K562 (cell line): Measurements from ENCODE around the gene DNAJC11. TPM values are rescaled to one million over a fixed set of nuclear protein-coding genes. Genes with fewer than 3 reads are reported as not detected.

Experiments used
- E2F5 ChIP-seq: sonication (generic); formaldehyde crosslinking; IDR thresholded peaks from 2 replicates; pipeline ENCODE4 v1.8.0; 2022; ENCODE audit warnings: mild to moderate bottlenecking, missing genetic modification reagents
- GTF2E2 ChIP-seq: fragments of 200-800 bp; sonication (Bioruptor generic); IDR thresholded peaks from 2 replicates; pipeline ENCODE4 v1.6.1; 2016; ENCODE audit warnings: missing genetic modification characterization, missing compliant biosample characterization
- HDGF ChIP-seq: fragments of 450-650 bp; IDR thresholded peaks from 2 replicates; pipeline ENCODE4 v1.6.1; 2016
- MAFK ChIP-seq: IDR thresholded peaks from 2 replicates; pipeline ENCODE4 v1.6.1; 2011; ENCODE audit warnings: low read length, improper control_type of control experiment
- NFE2L1 ChIP-seq: fragments of 450-650 bp; IDR thresholded peaks from 2 replicates; pipeline ENCODE4 v1.6.1; 2016; ENCODE audit warnings: missing genetic modification characterization, low read depth, mild to moderate bottlenecking, missing compliant biosample characterization, moderate library complexity, borderline replicate concordance
- PHB2 ChIP-seq: fragments of 450-650 bp; IDR thresholded peaks from 2 replicates; pipeline ENCODE4 v1.6.1; 2017; ENCODE audit warnings: low read depth
- SP2 ChIP-seq: IDR thresholded peaks from 2 replicates; pipeline ENCODE4 v1.6.1; 2011; ENCODE audit warnings: mild to moderate bottlenecking, low read depth, low read length, moderate library complexity; ENCODE audit not compliant: poor library complexity, severe bottlenecking; ENCODE audit errors: extremely low read depth
- SRSF3 ChIP-seq: fragments of 200-400 bp; formaldehyde crosslinking; IDR thresholded peaks from 2 replicates; pipeline ENCODE4 v1.6.1; 2016; ENCODE audit warnings: mild to moderate bottlenecking, low read length, moderate library complexity; ENCODE audit not compliant: insufficient read depth
- TRIM25 ChIP-seq: fragments of 450-650 bp; IDR thresholded peaks from 2 replicates; pipeline ENCODE4 v1.7.0; 2016; ENCODE audit warnings: borderline replicate concordance
- ZMIZ1 ChIP-seq, 2 experiments: fragments of 150-350 bp in 1 of 2; IDR thresholded peaks; 2 replicates each; pipeline ENCODE4 v1.6.1; 2012 to 2016; ENCODE audit warnings: low read depth in 2 of 2, low read length in 2 of 2, mild to moderate bottlenecking in 1 of 2, moderate library complexity in 1 of 2
- ZNF280B ChIP-seq: fragments of 250-450 bp; sonication (Bioruptor Pico); IDR thresholded peaks from 2 replicates; pipeline ENCODE4 v1.5.1; 2021; ENCODE audit warnings: mild to moderate bottlenecking
- polyA plus RNA-seq, 8 experiments: library from polyadenylated mRNA; depleted of rRNA in 4 of 8; stranded (reverse) in 5 of 8; unstranded in 3 of 8; fragments of >200 nt; fragmentation: Nextera tagmentation in 2 of 8; fragmentation: Illumina TruSeq in 1 of 8; extraction: Ambion mirVana in 2 of 8; extraction: Trizol in 1 of 8; gene quantifications; 2 replicates each; pipeline versions ENCODE4 v1.2.1 to v1.2.3, GENCODE V29; 2011 to 2014; ENCODE audit warnings: inconsistent platforms in 1 of 8, missing spikeins in 1 of 8
- total RNA-seq, 7 experiments: library from RNA; depleted of rRNA in 6 of 7; stranded (reverse); fragments of >200 nt in 6 of 7; fragmentation: Illumina TruSeq in 2 of 7; extraction: Trizol in 2 of 7; gene quantifications; 2 replicates each; pipeline versions ENCODE4 v1.2.1 to v1.2.3, GENCODE V29; 2011 to 2021; ENCODE audit warnings: low replicate concordance in 1 of 7
- TF ChIP-seq, protein P1 (sequence below): fragments of 250-450 bp; sonication (Bioruptor Pico); IDR thresholded peaks from 2 replicates; pipeline ENCODE4 v1.5.0; 2021
- TF ChIP-seq, protein P2 (sequence below), 2 experiments: fragments of 450-650 bp; conservative IDR thresholded peaks; 2 replicates each; pipeline ENCODE4 v1.6.1; 2017; ENCODE audit warnings: mild to moderate bottlenecking in 2 of 2, moderate library complexity in 2 of 2

Gene DNAJC11
- total and polyA plus RNA-seq, 9 of the 15 experiments (the other 6 are each of a cell fraction or from before 2014, with no cell fraction given): 14.1 to 123 (median 76.6) TPM

DNA sequence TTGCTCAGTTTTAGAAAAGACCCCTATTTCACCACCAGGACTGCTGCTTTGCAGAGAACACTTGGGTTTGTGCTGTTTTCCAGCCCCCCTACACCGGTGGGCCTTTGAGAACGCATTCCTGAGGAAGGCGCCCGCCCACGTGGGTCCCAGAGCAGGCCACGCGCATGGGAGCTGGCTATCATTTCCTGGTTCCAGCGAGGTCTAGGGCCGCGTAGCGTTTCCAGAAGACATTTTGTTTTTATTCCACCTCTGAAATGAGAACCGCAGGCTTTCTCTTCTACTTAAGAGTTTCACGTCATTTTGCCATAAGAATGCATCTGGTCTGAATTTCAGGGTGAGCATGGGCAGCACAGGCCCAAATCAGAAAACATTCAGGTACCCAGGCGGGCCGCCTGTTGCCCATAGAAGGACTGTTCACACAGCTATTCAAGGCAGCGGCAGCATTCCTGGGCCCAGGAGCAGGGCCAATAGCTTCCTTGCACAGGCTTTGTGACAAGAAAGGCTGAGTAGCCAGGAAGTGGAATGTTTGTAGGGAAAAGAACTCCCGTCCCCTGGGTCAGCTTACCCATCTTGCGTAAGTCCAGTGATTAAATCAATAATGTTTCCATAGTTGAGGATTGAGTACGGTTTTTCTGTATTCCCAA lies 97.6 kb downstream of the DNAJC11 start (continued):
- TF ChIP-seq ZNF280B (CRISPR knock-in tag): no peak
- TF ChIP-seq SP2: no peak
- TF ChIP-seq ZMIZ1 (IDR thresholded peaks at IDR 0.05; ENCODE audit: low read depth in 2 of 2, low read length in 2 of 2): peak in 1 of 2 experiments; percentile 61; a peak in 2 of 4 replicates
- TF ChIP-seq, protein P1, sequence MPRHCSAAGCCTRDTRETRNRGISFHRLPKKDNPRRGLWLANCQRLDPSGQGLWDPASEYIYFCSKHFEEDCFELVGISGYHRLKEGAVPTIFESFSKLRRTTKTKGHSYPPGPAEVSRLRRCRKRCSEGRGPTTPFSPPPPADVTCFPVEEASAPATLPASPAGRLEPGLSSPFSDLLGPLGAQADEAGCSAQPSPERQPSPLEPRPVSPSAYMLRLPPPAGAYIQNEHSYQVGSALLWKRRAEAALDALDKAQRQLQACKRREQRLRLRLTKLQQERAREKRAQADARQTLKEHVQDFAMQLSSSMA (CRISPR knock-in tag): peak; percentile 69; the same call in 1 of the 2 replicates
- TF ChIP-seq GTF2E2: 0 out of 2 replicates have a peak, but pooled peaks have one; percentile 0
- no peak for TF ChIP-seq TRIM25
- TF ChIP-seq, protein P2, sequence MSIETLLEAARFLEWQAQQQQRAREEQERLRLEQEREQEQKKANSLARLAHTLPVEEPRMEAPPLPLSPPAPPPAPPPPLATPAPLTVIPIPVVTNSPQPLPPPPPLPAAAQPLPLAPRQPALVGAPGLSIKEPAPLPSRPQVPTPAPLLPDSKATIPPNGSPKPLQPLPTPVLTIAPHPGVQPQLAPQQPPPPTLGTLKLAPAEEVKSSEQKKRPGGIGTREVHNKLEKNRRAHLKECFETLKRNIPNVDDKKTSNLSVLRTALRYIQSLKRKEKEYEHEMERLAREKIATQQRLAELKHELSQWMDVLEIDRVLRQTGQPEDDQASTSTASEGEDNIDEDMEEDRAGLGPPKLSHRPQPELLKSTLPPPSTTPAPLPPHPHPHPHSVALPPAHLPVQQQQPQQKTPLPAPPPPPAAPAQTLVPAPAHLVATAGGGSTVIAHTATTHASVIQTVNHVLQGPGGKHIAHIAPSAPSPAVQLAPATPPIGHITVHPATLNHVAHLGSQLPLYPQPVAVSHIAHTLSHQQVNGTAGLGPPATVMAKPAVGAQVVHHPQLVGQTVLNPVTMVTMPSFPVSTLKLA (conservative IDR thresholded peaks at IDR 0.05): peak; percentile 97 to 98
- TF ChIP-seq E2F5: no peak
- TF ChIP-seq SRSF3: no peak
- TF ChIP-seq PHB2: no peak
- TF ChIP-seq MAFK: no peak
- TF ChIP-seq HDGF: no peak
- TF ChIP-seq NFE2L1 (tag): no peak
